M059J (cell line): Measurements from ENCODE around the gene OSGEP. TPM values are rescaled to one million over a fixed set of nuclear protein-coding genes. Genes with fewer than 3 reads are reported as not detected.

Experiments
- DNase-seq: peaks from one replicate; pipeline ENCODE4 v3.0.0-alpha.2; 2012; ENCODE audit warnings: low read depth
- total RNA-seq: library from RNA; depleted of rRNA; stranded (reverse); fragments of >200 nt; shearing (Covaris generic); gene quantifications from 2 replicates; pipeline ENCODE4 v1.2.3, GENCODE V29; 2014

Gene OSGEP
- total RNA-seq, 1 experiment from 2014 or later = 70.0 TPM

- no peak for DNase-seq
These were observed 19.7 kb downstream of the OSGEP start for GRCh38 chr14:20434701-20435581.

DNA sequence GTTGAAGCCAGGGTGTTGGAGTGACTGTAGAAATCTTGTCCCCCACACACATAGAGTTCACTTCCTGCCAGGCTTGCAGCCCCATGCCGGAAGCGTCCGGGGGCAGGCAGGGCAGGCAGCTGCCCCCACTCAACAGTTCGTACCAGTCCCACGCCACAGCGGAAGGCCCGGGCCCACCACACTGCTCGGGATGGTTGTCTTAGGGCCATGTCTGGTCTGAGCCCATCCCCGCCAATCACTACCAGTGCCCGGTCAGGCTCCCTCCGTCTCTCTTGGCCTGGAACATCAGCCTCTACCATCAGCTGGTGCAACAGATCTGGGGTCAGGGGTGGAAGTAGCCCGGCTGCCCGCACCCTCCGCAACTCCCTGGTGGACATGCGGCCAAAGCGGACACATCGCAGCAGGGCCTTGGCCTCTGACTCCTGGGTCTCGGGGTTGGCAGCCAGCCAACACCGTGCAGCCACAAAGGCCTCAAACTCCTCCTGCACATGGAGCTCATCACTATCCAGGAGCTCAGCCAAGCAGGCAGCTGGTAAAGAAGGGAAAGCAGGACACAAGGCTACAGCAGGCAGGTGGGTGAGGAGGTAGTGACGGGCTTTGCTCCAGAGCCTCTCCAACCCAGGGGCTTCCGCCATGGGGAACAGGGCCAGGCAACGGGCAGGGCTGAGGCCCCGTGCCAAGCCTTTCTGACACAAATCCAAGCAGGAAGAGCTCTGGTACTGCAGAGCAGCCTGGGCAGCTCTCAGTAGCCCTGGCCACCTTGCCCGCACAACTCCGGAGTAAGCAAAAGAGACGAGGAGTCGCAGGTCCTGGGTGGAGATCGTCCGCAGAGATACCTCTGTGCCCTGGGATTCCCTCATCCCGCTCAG is 24.6 kb downstream of the OSGEP start:
- DNase-seq = no peak

DNA sequence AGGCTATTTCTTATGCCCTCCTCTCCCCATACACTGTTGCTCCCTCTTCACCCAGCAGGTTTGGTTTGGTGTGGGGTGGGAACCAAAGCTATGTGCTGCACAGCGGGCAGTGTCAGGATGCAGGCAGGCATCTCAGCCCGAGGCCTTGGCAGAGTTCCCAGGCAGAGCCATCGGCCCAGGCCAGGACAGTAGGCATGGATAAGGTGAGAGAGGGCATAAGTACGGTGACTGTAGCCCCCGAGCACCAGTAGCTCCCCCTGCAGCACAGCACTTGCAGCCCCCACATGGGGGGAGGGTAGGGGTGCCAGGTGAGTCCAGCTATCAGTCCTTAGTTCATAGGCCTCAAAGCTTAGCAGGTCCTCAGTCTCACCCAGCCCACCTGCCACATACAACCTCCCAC is 25.8 kb downstream of the OSGEP start:
- peak; percentile 22 for DNase-seq

GRCh38 chr14:20428010-20428365 is 26.6 kb downstream of the OSGEP start:
- no peak for DNase-seq

DNA sequence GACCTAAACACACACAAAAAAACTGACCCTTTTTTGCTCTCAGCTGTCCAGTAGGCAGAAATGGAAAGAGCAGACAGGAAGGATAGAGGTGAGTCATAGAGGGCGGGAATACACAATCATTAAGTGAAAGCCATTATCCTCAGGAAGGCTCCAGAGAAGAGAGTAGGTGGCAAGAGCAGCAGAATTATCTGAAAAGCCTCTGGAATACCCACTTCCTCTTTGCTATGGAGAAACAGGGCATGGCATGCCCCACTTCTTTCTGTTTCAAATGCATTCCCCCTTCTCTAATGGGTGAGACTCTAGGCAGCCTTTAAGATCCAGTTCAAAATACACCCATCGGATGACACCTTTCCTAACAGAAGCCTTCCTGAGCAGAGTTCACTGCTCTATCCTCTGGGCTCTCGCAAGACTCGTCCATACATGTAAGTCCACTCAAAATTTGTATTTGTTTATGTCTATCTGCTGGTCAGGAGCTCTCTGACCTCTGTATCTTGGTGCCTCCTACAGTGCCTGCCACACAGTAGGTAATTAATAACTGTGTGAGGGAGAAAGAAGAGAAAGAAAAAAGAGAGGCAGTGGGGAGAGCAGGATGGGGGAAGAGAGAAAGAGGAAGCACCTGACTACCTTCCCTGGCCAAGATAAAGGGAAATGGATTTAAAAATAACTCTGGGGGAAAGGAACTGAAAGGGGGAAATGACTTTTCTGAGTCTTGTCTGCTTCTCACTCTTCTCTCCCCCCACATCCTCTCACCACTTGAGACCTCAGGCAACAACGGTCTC is 27.2 kb downstream of the OSGEP start:
- peak; percentile 76 for DNase-seq

- no peak for DNase-seq
These were observed 29.8 kb downstream of the OSGEP start for GRCh38 chr14:20424851-20425250.

DNA sequence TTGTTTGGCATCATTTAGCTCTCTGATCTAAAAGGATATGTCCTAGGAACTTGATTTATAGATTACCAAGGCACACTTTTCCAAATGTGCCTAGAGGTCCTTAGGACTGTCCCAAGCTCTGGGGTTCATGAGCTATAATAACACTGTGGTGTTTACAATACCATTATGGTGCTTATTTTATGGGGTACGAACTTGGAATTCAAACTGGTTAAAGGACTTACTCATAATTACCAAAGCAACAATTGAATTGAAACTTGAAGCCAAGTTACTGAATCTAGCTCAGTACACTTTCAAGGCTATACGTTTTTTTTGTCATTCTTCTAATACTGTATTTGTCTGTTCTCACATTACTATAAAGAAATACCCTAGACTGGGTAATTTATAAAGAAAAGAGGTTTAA is 31.7 kb downstream of the OSGEP start:
- no peak for DNase-seq

DNA sequence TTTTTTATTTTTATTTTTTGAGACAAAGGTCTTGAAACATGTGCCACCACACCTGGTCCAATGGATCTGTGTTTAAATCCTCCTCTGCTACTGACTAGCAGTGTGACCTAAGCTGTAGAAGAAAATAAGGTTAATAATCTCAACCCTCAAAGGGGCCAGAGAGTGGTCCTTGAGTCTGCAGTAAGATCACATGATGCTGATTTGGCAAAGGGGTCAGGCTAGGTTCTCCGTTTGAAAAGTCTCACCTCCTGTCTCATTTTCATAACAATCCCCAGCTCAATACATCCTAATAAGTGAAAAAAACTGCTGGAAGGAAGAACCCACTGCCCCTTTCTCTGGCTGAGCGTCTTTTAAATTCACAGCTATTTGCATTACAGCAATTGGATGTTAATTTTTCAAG is 33.3 kb downstream of the OSGEP start:
- DNase-seq = no peak

- DNase-seq = no peak
These were observed 35.2 kb downstream of the OSGEP start for GRCh38 chr14:20419419-20419818.

DNA sequence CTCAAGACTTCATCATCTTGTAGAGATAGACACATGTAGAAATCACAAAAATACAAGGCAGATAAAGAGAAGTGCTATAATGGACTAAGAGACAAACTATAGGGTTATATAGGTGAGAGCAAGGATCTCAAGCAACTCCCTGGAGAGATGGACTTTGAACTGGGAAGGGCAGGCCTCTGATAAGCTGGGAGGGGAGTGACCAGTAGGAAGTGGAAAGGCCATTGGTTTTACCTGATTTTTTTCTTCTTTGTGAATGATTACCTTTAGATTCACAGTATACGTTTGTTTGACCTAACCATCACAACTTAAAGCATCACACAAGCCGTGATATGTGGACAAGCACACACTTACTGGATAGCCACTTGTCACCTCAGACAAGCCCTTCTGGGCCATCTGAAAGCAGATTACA is 36.1 kb downstream of the OSGEP start:
- no peak for DNase-seq

DNA sequence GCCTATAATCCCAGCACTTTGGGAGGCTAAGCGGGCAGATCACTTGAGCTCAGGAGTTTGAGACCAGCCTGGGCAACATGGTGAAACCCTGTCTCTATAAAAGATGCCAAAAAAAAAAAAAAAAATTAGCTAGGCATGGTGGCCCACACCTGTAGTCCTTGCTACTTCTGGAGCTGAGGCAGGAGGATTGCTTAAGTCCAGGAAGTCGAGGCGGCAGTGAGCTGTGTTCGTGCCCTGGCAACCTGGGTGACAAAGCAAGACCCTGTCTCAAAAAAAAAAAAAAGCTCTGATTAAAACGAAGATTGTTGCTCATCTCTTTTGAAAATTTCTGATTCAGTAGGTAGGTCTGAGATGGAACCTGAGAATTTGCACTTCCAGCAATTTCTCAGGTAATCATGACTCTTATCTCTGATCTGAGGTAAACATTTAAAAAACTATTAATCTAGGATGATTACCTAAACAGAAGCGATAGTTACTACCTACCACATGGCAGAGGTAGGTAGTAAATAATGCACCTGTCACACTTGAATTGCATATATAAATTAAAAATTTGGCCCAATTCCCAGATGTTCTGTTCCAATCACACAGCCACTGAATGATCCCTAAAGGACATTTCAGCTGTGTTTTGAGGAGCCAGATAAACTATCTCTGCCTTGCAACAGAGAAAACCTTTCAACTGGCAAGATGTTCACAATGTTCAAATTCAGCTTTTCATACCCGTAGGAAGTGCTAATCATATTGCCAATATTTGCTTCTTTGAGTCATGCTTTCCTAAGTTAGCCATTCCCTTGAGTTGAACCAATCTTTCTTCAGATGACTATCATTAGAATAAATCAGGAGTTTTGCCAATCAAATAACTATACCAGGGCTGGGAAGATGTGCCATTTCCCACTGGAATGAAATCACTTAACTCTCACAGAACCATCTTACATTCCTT is 37.1 kb downstream of the OSGEP start:
- DNase-seq = no peak

- no peak for DNase-seq
These were observed 38.4 kb downstream of the OSGEP start for GRCh38 chr14:20416223-20416622.

- DNase-seq = peak; percentile 66
These were observed 38.8 kb downstream of the OSGEP start for GRCh38 chr14:20415782-20416206.

- DNase-seq = peak; percentile 25
These were observed 40.9 kb downstream of the OSGEP start for GRCh38 chr14:20413744-20414082.

- DNase-seq = peak; percentile 84
These were observed 41.5 kb downstream of the OSGEP start, which contains the start of gene TEP1 for GRCh38 chr14:20412876-20413743. Gene TEP1, minus strand, starts transcription at chr14:20413501. Its CDS starts 5,062 bp downstream, at chr14:20408439.

GRCh38 chr14:20412411-20412810 is 42.2 kb downstream of the OSGEP start:
- DNase-seq = peak; percentile 15

DNA sequence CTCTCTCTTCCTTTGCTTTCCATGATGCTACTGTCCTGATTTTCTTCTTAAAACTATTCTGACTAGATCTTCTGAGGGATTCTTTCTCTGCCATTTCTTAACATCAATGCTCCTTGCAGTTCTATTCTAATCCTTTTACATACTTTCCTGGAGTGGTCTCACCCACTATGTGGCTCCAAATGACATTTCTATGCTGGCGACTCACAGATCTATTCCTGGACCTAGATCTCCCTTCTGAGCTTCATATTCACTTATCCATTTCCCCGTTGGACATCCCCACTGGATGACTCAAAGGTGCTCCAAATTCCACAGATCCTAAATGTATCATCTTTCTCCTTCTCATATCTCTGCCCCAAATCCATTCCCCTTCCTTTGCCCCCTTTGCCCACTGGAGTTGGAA is 45.4 kb downstream of the OSGEP start:
- DNase-seq = peak; percentile 41

GRCh38 chr14:20403521-20403920 is 51.1 kb downstream of the OSGEP start:
- no peak for DNase-seq

GRCh38 chr14:20400965-20401593 is 53.5 kb downstream of the OSGEP start:
- peak; percentile 84 for DNase-seq
